Keratinocyte (primary cell): ENCODE measurements around the gene CFAP210.

Experiments
- EZH2 ChIP-seq: IDR thresholded peaks from one replicate; pipeline ENCODE4 v1.6.1; 2012; ENCODE audit warnings: inconsistent platforms, mild to moderate bottlenecking, low read length, moderate library complexity
- TF ChIP-seq, protein P1 (sequence below), 3 experiments: IDR thresholded peaks in 1 of 3; conservative IDR thresholded peaks in 1 of 3; optimal IDR thresholded peaks in 1 of 3; 2 replicates in 2 of 3; 3 replicates in 1 of 3; pipeline versions ENCODE3 to v1.5.1; 2011; ENCODE audit warnings: low read length in 3 of 3, mild to moderate bottlenecking in 3 of 3, moderate library complexity in 2 of 3, control low read depth in 1 of 3, inconsistent platforms in 1 of 3; ENCODE audit not compliant: insufficient read depth in 2 of 3; ENCODE audit errors: extremely low read depth in 1 of 3

DNA sequence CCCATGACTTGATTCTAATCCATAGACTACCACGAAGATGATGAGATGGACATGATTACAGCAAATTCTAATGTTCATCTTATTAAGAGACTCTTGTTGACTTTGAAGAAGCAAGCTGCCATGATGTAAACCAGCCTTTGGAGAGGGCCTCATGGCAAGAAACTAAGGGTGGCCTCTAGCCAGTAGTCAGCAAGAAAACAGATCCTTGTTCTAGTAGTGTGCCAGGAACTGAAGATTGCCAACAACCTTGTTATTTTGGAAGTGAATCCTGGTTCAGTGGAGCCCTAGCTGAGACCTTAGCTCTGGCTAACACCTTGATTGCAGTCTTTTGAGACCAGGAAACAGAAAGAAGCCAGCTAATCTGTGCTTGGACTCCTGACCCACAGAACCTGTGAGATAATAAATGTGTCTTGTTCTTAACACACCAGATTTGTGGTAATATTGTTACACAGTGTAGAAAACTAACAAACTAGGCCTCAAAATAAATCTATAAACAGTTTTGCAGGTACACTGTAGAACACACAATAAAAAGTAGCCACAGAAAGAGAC lies 10.0 kb upstream of the CFAP210 start:
- TF ChIP-seq, protein P1, sequence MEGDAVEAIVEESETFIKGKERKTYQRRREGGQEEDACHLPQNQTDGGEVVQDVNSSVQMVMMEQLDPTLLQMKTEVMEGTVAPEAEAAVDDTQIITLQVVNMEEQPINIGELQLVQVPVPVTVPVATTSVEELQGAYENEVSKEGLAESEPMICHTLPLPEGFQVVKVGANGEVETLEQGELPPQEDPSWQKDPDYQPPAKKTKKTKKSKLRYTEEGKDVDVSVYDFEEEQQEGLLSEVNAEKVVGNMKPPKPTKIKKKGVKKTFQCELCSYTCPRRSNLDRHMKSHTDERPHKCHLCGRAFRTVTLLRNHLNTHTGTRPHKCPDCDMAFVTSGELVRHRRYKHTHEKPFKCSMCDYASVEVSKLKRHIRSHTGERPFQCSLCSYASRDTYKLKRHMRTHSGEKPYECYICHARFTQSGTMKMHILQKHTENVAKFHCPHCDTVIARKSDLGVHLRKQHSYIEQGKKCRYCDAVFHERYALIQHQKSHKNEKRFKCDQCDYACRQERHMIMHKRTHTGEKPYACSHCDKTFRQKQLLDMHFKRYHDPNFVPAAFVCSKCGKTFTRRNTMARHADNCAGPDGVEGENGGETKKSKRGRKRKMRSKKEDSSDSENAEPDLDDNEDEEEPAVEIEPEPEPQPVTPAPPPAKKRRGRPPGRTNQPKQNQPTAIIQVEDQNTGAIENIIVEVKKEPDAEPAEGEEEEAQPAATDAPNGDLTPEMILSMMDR (optimal IDR thresholded peaks at IDR 0.05 in 1 of 3, IDR thresholded peaks at IDR 0.05 in 1 of 3, conservative IDR thresholded peaks at IDR 0.05 in 1 of 3; ENCODE audit: extremely low read depth in 1 of 3, insufficient read depth in 2 of 3, low read length in 3 of 3) = no peak
- no peak for TF ChIP-seq EZH2
